ENCODE data around the gene MS4A18.

MS4A18 gene

GRCh38 chr11:60785136-60785535 is 60.6 kb downstream of the MS4A18 start, which contains the start of gene MS4A10:
Gene MS4A10 (plus strand): TSS chr11:60785333. CDS start chr11:60790336, 5,003 bp downstream.
- no peak for DNase-seq (ENCODE audit: extremely low read depth in 1 of 2, low read depth in 1 of 2)

- DNase-seq (ENCODE audit: extremely low read depth in 1 of 2, low read depth in 1 of 2): no peak
Measured at GRCh38 chr11:60785806-60786361, 61.4 kb downstream of the MS4A18 start.

- DNase-seq (ENCODE audit: extremely low read depth in 1 of 2, low read depth in 1 of 2): no peak
Measured at GRCh38 chr11:60786811-60787567, 62.5 kb downstream of the MS4A18 start.

GRCh38 chr11:60788401-60789125 is 64.0 kb downstream of the MS4A18 start:
- DNase-seq (ENCODE audit: extremely low read depth in 1 of 2, low read depth in 1 of 2): no peak

- no peak for DNase-seq (ENCODE audit: extremely low read depth in 1 of 2, low read depth in 1 of 2)
Measured at GRCh38 chr11:60790726-60791125, 66.2 kb downstream of the MS4A18 start.

GRCh38 chr11:60791153-60791933 is 66.8 kb downstream of the MS4A18 start:
- no peak for DNase-seq (ENCODE audit: extremely low read depth in 1 of 2, low read depth in 1 of 2)

- DNase-seq (ENCODE audit: extremely low read depth in 1 of 2, low read depth in 1 of 2): no peak
Measured at GRCh38 chr11:60792521-60792920, 68.0 kb downstream of the MS4A18 start.

All from activated CD8-positive, alpha-beta memory T cell treated with anti-CD3 and anti-CD28 coated beads for 1 hour (primary cell).